Measurements from ENCODE around the gene C12orf75.

C12orf75 gene

GRCh38 chr12:105315726-105316125 is 14.8 kb upstream of the C12orf75 start:
- POLR2A ChIA-PET, result no interaction called here
- H3K27ac ChIP-seq (ENCODE audit: extremely low read depth, low read depth, low read length), result no peak overlapping the region
- CTCF ChIA-PET, result interaction anchor here (1.3 kb wide), 1 partner anchor 14 kb away, joined by 4 read pairs; no protein-coding TSS in a partner anchor
- no peak overlapping the region for H3K4me3 ChIP-seq (ENCODE audit: low read depth, low read length)
- no peaks in the 10 kb centered on the region for H3K9me3 ChIP-seq (ENCODE audit: control insufficient read depth, insufficient read depth, low read depth, low read length)
- no peaks in the 10 kb centered on the region for H3K4me1 ChIP-seq (ENCODE audit: control insufficient read depth, insufficient read depth, low read length)
- TF ChIP-seq, protein P1, sequence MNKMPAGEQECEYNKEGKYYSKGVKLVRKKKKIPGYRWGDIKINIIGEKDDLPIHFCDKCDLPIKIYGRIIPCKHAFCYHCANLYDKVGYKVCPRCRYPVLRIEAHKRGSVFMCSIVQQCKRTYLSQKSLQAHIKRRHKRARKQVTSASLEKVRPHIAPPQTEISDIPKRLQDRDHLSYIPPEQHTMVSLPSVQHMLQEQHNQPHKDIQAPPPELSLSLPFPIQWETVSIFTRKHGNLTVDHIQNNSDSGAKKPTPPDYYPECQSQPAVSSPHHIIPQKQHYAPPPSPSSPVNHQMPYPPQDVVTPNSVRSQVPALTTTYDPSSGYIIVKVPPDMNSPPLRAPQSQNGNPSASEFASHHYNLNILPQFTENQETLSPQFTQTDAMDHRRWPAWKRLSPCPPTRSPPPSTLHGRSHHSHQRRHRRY (tag by site-specific recombination; IDR thresholded peaks at IDR 0.05), result no peak
- TF ChIP-seq ZNF776 (tag by site-specific recombination; IDR thresholded peaks at IDR 0.05; ENCODE audit: borderline replicate concordance) (no peak), ZBTB20 (tag by site-specific recombination; IDR thresholded peaks at IDR 0.05) (no peak)
- no peaks in the 10 kb centered on the region for H3K36me3 ChIP-seq (ENCODE audit: control insufficient read depth in 2 of 2, insufficient read depth in 1 of 2, low read length in 2 of 2)

DNA sequence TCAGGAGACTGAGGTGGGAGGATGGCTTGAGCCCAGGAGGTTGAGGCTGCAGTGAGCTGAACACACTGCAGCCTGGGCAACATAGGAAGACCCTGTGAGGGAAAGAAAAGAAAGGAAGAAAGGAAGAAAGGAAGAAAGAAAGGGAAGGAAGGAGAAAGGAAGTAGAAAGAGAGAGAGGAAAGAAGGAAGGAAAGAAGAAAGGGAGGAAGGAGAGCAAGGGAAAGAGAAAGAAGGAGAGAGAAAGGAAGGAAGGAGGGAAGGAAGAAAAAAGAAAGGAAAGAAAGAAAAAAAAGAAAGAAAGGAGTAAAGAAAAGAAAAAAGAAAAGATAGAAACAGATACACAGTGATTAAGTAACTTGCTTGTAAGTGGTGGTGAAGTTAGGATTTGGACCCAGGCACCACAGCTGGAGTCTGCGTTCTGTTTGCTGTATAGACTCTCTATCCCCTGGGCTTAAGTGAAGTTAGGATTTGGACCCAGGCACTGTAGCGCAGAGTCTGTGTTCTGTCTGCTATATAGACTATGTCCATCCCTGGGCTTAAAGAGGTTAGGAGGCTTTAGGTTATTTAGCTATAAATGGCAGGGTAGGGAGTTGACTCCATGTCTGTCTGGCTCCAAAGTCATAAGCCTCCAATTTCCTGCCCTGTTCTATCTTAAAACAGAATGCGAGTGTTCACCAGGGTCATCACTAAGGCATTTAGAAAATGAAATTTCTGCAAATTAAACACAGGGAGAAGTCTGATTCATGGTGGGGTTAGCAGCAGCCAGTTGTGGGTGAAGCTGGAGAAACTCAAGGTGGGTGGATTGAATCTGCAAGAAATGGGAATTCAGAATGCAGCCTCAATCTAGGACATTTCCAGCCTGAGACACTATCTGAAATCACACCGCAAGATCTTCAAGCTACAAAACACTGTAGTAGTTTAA is 13.3 kb upstream of the C12orf75 start:
- Histone ChIP-seq H3K27ac (ENCODE audit: extremely low read depth, low read depth, low read length) (no peak overlapping the region), H3K4me1 (ENCODE audit: control insufficient read depth, insufficient read depth, low read length) (no peaks in the 10 kb centered on the region), H3K4me3 (ENCODE audit: low read depth, low read length) (no peak overlapping the region), H3K9me3 (ENCODE audit: control insufficient read depth, insufficient read depth, low read depth, low read length) (no peaks in the 10 kb centered on the region), H3K36me3 (ENCODE audit: control insufficient read depth in 2 of 2, insufficient read depth in 1 of 2, low read length in 2 of 2) (no peaks in the 10 kb centered on the region)
- no peak for TF ChIP-seq ZXDB (tag by site-specific recombination; IDR thresholded peaks at IDR 0.05)
- peak; percentile 97 for TF ChIP-seq PRDM1 (tag by site-specific recombination; IDR thresholded peaks at IDR 0.05)
- peak; percentile 92 for TF ChIP-seq ZNF366 (tag by site-specific recombination; conservative IDR thresholded peaks at IDR 0.05)
- no peak for TF ChIP-seq SETDB1 (IDR thresholded peaks at IDR 0.05; ENCODE audit: insufficient read length, low read length)
- ChIA-PET POLR2A (interaction anchor here (1.2 kb wide), 1 partner anchor 15 kb away, joined by 3 read pairs; no protein-coding TSS in a partner anchor), CTCF (interaction anchor here (0.7 kb wide), 1 partner anchor 41 kb away, joined by 7 read pairs; no protein-coding TSS in a partner anchor)

DNA sequence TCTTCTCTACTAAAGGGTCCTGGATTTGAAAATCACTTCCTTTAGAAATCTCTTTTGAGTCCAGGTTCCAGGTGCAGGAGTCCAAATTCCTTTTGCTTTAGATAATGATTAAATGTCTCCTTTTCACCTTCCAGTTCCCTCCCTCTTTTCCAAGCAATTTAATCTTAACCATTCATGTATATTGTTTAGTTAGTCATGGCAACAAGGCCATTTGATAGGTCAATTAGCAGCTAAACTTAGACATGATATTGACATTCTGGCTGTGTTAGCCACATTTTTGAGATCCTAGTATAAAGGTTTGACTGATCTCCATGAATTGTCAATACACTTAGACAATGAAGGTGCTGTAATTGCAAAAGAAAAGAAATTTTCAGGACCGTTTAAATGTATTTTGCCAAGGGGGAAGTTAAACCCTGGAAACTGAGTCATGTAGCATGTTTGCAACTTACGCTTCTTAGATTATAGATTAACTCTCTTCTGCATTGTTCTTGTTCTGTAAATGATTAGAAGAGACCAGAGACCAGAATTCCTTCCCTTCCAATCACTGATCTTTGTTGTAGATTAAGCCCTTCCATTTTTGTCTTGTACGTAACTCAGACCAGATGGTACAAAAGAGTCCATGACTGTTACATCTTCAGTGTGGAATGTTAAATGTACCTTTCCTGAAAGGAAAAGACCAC is 12.4 kb upstream of the C12orf75 start:
- CTCF ChIA-PET, result no interaction called here
- H3K27ac ChIP-seq (ENCODE audit: extremely low read depth, low read depth, low read length), result no peak overlapping the region
- no peak for TF ChIP-seq ZNF48 (tag by site-specific recombination; IDR thresholded peaks at IDR 0.05)
- TF ChIP-seq, protein P2, sequence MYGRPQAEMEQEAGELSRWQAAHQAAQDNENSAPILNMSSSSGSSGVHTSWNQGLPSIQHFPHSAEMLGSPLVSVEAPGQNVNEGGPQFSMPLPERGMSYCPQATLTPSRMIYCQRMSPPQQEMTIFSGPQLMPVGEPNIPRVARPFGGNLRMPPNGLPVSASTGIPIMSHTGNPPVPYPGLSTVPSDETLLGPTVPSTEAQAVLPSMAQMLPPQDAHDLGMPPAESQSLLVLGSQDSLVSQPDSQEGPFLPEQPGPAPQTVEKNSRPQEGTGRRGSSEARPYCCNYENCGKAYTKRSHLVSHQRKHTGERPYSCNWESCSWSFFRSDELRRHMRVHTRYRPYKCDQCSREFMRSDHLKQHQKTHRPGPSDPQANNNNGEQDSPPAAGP (tag by site-specific recombination; IDR thresholded peaks at IDR 0.05), result no peak
- TF ChIP-seq, protein P3, sequence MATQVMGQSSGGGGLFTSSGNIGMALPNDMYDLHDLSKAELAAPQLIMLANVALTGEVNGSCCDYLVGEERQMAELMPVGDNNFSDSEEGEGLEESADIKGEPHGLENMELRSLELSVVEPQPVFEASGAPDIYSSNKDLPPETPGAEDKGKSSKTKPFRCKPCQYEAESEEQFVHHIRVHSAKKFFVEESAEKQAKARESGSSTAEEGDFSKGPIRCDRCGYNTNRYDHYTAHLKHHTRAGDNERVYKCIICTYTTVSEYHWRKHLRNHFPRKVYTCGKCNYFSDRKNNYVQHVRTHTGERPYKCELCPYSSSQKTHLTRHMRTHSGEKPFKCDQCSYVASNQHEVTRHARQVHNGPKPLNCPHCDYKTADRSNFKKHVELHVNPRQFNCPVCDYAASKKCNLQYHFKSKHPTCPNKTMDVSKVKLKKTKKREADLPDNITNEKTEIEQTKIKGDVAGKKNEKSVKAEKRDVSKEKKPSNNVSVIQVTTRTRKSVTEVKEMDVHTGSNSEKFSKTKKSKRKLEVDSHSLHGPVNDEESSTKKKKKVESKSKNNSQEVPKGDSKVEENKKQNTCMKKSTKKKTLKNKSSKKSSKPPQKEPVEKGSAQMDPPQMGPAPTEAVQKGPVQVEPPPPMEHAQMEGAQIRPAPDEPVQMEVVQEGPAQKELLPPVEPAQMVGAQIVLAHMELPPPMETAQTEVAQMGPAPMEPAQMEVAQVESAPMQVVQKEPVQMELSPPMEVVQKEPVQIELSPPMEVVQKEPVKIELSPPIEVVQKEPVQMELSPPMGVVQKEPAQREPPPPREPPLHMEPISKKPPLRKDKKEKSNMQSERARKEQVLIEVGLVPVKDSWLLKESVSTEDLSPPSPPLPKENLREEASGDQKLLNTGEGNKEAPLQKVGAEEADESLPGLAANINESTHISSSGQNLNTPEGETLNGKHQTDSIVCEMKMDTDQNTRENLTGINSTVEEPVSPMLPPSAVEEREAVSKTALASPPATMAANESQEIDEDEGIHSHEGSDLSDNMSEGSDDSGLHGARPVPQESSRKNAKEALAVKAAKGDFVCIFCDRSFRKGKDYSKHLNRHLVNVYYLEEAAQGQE (tag by site-specific recombination; IDR thresholded peaks at IDR 0.05), result no peak
- TF ChIP-seq, protein P4, sequence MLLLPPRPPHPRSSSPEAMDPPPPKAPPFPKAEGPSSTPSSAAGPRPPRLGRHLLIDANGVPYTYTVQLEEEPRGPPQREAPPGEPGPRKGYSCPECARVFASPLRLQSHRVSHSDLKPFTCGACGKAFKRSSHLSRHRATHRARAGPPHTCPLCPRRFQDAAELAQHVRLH (tag by site-specific recombination; IDR thresholded peaks at IDR 0.05), result no peak
- no peak for TF ChIP-seq GFI1B (tag by site-specific recombination; IDR thresholded peaks at IDR 0.05)
- no peak for TF ChIP-seq ZBTB7A (tag by site-specific recombination; IDR thresholded peaks at IDR 0.05; ENCODE audit: low read depth)
- TF ChIP-seq ZNF404 (tag by site-specific recombination; IDR thresholded peaks at IDR 0.05), result no peak
- TF ChIP-seq ZNF214 (tag by site-specific recombination; IDR thresholded peaks at IDR 0.05; ENCODE audit: borderline replicate concordance), result no peak
- TF ChIP-seq, protein P5, sequence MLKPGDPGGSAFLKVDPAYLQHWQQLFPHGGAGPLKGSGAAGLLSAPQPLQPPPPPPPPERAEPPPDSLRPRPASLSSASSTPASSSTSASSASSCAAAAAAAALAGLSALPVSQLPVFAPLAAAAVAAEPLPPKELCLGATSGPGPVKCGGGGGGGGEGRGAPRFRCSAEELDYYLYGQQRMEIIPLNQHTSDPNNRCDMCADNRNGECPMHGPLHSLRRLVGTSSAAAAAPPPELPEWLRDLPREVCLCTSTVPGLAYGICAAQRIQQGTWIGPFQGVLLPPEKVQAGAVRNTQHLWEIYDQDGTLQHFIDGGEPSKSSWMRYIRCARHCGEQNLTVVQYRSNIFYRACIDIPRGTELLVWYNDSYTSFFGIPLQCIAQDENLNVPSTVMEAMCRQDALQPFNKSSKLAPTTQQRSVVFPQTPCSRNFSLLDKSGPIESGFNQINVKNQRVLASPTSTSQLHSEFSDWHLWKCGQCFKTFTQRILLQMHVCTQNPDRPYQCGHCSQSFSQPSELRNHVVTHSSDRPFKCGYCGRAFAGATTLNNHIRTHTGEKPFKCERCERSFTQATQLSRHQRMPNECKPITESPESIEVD (tag by site-specific recombination; IDR thresholded peaks at IDR 0.05), result no peak
- TF ChIP-seq, protein P6, sequence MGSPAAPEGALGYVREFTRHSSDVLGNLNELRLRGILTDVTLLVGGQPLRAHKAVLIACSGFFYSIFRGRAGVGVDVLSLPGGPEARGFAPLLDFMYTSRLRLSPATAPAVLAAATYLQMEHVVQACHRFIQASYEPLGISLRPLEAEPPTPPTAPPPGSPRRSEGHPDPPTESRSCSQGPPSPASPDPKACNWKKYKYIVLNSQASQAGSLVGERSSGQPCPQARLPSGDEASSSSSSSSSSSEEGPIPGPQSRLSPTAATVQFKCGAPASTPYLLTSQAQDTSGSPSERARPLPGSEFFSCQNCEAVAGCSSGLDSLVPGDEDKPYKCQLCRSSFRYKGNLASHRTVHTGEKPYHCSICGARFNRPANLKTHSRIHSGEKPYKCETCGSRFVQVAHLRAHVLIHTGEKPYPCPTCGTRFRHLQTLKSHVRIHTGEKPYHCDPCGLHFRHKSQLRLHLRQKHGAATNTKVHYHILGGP (tag by site-specific recombination; IDR thresholded peaks at IDR 0.05), result no peak
- no peak for TF ChIP-seq ZNF610 (tag by site-specific recombination; IDR thresholded peaks at IDR 0.05; ENCODE audit: borderline replicate concordance)
- TF ChIP-seq ZNF391 (tag by site-specific recombination; IDR thresholded peaks at IDR 0.05; ENCODE audit: borderline replicate concordance, low read depth), result no peak

More for the DNA sequence above, 12.4 kb upstream of the C12orf75 start:
- POLR2A ChIA-PET, result interaction anchor here (1.2 kb wide), 1 partner anchor 14 kb away, joined by 3 read pairs; no protein-coding TSS in a partner anchor
- no peaks in the 10 kb centered on the region for H3K9me3 ChIP-seq (ENCODE audit: control insufficient read depth, insufficient read depth, low read depth, low read length)
- H3K36me3 ChIP-seq (ENCODE audit: control insufficient read depth in 2 of 2, insufficient read depth in 1 of 2, low read length in 2 of 2), result no peaks in the 10 kb centered on the region
- no peak overlapping the region for H3K4me3 ChIP-seq (ENCODE audit: low read depth, low read length)
- H3K4me1 ChIP-seq (ENCODE audit: control insufficient read depth, insufficient read depth, low read length), result no peaks in the 10 kb centered on the region
